HG03439 (cell line): ENCODE measurements around the gene ORAI3.
A peak's percentile ranks its signal among the peaks of the same experiment; 100 is the strongest.

Experiments used
- ATAC-seq: cut with Tn5 transposase; IDR thresholded peaks from one replicate; pipeline ENCODE4 v1.9.1; 2021; ENCODE audit warnings: mild to moderate bottlenecking, moderate library complexity; ENCODE audit not compliant: unreplicated experiment

The ORAI3 gene

DNA sequence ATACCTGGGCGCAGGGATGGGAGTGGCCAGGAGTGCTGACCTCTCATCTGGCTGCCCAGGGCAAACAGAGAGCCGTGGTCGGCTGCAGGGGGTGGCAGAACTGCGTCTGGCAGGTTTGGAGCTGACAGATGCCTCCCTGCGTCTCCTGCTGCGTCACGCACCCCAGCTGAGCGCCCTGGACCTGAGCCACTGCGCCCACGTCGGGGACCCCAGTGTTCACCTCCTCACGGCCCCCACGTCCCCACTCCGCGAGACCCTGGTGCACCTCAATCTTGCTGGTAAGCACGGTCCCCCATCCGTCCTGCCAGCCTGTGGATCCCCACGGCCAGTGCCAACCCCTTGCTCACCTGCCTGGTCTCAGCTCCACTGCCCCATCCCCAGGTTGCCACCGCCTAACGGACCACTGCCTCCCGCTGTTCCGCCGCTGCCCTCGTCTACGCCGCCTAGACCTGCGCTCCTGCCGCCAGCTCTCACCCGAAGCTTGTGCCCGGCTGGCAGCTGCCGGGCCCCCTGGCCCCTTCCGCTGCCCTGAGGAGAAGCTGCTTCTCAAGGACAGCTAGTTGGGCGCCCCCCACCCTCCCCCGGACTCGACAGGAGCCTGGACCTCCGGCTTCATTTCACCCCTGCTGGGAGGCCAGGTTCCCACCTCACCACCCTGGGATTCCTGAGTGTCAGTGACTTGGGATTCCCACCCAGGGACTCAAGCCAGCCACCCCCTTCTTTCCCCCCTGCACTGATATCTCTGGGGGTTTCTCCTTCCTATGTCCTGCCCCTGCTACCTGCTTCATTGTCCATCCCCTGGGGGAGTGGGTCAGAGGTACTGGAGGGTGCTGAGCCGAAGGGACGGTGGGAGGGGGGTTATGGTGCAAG is 2.0 kb upstream of the ORAI3 start:
- no peak for ATAC-seq

DNA sequence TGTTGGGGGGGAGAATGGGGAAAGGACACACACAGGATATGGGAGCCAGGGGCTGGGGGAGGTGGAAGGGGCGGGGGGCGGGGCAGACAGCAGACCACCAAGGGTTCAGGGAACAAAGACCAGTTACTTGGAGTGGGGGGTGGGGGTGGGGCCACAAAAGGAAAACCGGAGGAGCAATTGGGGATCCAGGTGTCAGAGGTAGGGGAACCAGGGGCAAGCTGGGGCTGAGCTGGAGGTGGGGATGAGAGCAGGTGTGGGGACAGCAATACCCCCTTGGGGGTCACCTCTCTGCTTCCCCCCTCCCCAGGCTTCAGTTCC is 1.4 kb upstream of the ORAI3 start:
- ATAC-seq = no peak

DNA sequence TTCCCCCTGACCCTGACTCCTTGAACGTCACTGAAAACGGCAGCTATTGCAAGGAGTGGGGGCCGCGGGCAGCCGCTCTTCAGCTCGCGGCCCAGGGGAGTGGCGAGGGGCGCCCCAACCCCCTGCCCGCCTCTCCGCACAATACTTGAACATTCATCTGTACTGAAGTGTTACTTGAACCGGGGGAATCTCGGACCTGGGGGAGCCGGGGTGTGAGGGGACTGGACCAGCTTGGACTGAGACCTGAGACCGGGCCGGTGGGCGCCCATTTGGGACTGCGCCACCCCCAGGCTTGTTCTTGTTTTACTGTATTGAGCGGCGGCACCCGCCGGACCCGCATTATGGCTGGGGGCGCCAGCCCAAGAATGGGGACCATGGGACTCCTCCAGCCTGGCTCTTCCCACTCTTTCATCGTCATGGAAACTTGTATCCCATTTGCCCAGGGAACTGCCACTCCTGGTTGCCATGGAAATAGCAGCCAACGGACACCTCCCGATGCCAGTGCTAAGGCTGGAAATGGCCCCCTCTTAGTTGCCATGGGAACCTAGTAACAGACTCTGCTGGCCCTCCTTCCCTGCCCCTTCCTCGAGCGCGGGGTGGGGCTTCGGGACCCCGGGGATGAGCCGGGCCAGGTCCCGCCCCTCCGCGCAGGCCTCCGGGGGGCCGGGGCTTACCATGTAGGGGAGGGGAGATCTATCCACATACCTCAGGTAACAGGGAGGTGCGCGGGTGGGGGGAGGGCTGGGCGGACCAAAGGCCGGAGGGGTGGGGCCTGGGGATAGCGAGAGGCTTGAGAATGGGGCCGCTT is 805 bp upstream of the ORAI3 start:
- ATAC-seq = no peak

DNA sequence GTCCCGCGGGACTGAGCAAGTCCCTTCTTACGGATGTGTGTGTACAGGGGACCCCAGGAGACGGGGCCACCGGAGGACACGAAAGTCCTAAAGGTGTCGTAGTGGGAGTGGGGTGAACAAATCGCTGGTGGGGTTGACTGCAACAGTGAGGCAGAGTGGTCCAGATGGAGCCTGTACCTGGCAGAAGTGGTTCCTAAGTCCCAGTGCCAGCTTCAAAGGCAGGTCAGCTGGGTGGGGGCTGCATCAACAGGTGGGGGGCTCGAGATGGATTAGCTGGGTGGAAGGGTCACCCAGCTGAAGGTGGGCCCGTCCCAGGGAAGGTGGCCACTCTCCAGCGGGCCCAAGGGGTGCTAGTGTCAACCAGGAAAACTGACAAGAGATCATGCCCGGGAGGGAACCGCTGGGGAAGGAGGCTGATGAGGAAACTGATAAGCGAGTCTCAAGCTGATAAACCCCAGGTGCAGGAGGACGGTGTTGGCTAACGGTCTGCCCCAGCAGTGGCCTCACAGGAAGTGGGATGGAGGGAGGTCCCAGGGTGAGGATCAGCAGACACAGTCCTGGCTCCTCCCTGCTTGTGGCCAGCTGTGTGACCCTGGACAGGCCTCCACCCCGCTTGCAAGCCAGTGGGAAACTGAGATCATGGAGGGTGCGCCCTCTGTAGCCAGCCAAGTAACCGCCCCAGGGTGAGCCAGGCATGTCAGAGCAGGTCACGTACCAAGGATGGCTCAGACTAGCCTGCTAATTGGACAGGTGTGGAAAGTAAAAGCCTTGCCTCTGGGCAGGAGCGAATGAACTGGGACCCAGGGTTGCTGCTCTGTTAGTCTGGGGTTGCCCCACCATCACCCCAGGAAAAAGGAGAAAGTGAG is 1.0 kb downstream of the ORAI3 start:
- ATAC-seq = peak; percentile 44

DNA sequence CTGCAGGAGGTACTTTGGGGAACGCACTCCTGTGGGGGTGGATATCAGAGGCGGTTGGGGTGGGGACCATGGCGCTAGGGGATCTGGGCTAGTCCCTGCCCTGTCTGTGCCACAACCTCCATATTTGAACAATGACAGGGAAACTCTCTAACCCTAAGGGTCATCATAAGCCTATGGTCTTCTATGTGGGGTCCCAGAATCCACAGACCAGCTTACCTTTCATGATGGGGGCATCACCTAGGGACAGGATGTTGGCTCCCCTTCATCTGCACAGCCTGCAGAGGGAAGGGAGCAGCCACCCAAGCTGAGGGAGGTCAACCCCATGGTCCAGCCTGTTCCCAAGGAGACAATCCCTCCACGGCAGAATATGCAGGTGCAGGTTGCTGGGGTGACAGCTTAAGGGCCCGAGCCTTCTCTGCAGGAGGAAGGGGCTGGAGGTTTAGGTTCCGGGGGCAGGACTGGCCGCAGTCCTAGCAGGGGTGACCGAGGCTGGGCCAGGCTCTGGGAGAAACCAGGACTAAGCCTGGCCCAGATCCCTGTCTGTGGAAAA is 1.7 kb downstream of the ORAI3 start:
- no peak for ATAC-seq

DNA sequence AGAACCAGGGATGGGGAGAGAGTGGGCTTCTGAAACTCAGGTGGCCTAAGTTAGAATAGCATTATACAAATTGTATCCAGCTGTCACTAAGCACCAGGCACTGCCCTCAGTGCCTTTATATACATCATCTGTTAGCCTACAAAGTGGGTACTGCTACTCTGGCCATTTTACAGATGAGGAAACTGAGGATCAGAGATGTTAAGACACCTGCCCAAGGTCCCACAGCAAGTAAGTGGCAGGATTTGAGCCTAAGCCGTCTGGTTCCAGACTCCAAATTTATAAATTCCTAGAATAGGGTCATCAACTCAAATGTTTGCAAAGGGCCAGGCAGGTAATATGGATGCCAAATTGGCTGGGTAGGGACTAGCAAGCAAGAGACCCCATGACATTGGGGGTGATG is 2.3 kb downstream of the ORAI3 start:
- ATAC-seq = no peak

DNA sequence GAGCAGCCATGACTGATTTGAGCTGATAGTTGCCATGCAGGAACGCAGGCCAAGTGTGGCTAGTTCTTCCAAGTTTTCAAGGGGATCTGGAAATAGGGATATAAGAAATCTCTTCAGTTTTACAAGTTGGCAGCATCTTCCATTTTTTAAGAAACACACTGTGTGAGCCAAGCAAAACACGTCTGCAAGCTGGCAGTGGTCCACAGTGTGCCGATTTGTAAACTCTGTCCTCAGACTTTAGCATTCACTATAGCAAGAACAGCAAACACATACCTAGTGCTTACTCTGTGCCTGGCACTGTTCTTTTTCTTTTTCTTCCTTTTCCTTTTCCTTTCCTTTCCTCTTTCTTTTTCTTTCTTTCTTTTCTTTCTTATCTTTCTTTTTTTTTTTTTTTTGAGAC is 2.9 kb downstream of the ORAI3 start:
- no peak for ATAC-seq

DNA sequence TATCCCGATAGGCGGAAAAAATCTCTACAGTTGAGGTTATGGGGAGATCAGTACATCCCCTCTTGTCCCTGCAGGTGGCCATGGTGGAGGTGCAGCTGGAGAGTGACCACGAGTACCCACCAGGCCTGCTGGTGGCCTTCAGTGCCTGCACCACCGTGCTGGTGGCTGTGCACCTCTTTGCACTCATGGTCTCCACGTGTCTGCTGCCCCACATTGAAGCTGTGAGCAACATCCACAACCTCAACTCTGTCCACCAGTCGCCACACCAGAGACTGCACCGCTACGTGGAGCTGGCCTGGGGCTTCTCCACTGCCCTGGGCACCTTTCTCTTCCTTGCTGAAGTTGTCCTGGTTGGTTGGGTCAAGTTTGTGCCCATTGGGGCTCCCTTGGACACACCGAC is 4.2 kb downstream of the ORAI3 start:
- ATAC-seq = no peak

DNA sequence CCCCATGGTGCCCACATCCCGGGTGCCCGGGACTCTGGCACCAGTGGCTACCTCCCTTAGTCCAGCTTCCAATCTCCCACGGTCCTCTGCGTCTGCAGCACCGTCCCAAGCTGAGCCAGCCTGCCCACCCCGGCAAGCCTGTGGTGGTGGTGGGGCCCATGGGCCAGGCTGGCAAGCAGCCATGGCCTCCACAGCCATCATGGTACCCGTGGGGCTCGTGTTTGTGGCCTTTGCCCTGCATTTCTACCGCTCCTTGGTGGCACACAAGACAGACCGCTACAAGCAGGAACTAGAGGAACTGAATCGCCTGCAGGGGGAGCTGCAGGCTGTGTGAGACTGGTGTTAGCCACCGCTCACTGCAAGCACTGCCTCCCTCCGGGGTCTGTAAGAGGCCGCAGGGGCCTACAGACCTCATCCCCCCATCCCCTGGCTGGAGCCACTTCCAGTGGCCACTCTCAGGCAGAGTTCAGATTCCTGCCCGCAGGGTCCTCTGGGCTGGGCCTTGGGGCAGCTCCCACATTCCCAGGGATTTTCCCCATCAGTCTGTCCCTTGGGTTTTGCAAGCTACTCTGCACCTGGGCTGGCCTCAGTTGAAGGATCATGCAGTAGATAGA is 4.8 kb downstream of the ORAI3 start:
- no peak for ATAC-seq

DNA sequence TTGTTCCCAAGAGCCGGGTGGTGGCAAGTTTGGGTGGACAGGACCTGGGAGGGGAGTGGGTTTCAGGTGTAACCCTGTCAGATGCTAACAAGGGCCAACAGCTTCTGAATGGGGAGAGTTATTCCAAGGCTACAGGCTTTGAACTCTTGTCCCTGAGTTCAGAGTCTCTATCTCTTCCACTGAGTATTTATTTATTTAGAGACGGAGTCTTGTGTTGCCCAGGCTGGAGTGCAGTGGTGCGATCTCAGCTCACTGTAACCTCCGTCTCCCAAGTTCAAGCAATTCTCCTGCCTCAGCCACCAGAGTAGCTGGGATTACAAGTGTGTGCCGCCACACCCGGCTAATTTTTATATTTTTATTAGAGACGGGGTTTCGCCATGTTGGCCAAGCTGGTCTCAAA is 6.1 kb downstream of the ORAI3 start:
- no peak for ATAC-seq

DNA sequence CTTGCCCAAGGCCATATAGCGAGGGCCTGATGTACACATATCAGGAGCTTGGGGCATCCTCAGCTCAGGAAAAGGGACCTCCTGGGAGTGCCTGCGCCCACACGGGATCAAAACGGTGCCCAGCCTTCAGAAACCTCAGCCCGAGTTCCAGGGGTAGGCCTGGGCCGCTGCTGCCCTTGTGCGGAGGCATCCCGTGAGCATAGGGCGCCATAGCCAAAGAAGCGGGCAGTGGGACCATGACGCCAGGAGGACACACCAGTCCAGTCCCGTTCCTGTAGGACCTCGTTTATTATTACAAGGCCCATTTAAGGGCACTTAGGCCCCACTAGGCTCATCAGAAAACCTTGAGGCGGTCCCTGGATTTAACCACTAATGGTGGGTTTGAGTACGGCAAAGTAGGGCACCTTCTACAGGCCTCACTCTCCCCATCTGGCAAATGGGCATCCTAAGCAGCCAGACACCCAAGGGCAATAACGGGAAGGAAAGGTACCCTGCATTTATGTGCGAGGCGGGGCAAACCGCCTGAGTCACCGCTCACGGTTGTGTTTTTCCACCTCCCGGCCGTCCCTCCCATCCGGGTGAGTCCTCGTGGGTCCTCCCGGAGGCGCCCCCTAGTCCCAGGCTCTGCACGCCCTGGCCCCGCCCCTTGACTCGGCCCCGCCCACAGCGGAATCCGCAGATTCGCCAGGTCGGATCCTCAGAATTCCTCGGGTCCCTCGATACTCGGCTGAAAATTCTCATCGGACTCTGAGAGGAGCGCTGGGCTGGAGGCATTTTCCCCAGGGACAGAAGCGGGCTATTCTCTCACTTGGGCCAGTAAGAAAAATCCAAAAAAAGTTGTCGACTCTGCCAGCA is 8.0 kb downstream of the ORAI3 start:
- peak; percentile 50 for ATAC-seq

DNA sequence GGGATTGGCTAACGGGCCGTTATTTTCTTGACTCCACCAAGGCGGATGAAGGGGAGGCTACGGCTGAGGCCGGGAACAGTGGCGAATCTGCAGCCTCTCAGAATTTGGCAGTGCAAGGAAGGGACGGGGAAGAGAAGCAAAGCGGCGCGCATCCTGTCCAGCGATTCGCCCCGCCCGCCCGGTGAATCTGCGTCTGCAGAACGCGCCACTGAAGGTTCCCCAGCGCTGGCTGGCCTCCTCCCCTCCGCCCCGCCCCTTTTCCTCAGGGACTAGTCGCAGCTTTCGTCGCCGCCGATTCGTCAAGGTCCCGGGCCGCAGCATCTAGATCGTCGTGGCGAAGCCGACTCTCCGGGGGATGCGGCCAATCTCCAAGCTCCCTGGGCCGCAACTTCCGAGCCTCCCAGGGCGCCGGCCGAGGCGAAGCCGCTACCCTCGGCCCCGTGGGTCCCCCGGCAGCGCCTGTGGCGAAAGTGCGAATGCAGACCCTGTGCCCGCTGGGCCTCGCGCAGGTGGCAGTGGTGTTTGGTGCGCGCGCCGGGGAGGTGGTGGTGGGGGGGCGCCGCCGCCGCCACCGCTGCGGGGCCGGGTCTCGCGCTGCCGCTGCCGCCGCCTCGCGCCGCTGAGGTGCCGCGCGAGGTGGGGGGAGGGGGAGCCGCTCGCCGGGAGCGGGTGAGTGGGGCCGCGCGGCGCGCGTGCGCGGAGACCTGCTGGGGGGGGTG is 8.7 kb downstream of the ORAI3 start, which contains the start of gene SETD1A:
SETD1A (plus strand) TSS at position 299 of the 719 bp plus-strand sequence. CDS start 978 bp downstream, outside the sequence.
- peak; percentile 73 for ATAC-seq

DNA sequence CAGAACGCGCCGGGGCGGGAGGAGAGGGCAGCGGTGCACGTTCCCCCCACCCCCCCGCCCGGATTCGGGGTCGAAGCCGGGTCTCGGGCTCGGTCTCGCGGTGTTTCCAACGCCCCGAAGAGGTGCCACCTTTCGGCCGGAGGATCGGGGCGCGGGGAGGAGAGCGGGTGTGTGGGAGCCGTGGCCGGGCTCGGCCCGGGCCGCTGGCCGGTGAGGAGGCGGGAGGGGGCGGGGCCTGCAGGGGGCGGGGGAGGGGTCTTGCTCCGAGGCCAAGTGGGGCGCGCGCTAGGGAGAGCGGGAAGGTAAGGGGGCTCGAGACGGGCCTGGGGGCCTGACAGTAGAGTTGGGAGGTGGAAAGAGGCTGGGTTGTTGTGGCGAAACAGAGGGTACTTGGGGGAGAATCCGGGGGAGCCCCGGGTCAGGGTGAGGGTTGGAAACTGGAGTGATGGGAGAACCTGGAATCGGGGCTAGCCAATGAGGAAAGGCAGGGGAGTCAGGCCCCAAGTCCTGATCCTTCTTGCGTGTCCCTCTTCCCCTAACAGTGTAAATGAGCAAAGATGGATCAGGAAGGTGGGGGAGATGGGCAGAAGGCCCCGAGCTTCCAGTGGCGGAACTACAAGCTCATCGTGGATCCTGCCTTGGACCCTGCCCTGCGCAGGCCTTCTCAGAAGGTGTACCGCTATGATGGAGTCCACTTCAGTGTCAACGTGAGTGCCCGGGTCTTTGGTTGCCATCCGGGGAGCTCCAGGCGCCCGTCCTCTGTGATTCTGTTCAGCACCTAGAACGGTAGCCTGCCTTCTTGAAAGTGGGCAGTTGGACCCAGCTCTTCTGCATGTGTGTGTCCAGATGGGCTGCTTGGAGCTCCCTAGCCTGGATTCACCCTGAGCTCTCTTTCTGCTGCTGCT is 9.6 kb downstream of the ORAI3 start:
- peak; percentile 23 for ATAC-seq

DNA sequence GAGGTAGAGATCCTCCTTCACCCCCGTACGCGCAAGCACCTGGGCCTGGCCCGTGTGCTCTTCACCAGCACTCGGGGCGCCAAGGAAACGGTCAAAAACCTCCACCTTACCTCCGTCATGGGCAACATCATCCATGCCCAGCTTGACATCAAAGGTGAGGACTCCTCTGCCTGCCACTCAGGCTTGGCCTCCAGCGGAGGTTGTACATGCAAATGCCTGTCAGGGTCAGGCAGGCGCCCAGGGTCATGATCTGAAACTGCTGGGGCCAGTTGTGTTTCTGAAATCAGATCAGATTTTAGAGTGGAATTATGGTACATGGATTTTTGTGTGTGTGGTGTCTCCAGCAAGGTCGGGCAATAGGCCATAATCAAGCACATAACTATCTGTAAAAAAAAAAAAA is 12.5 kb downstream of the ORAI3 start:
- ATAC-seq = no peak

DNA sequence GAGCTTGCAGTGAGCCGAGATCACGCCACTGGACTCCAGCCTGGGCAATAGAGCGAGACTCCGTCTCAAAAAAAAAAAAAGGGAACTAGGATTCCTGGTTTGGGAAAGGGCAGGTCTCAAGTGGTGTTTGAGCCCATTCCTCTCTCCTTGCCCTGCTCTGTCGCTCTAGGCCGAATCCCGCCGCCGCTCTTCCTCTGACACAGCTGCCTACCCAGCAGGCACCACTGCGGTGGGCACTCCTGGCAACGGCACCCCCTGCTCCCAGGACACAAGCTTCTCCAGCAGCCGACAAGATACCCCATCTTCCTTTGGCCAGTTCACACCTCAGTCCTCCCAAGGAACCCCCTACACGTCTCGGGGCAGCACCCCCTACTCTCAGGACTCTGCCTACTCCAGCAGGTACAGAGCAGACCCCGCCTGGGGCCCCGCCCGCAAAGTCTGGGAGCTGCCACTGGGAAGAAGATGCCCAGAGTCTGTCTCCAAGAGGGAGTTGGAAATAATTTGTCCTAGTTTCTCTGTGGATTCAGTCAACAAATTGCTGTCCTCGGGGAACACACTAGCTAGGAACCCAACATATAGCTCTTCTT is 15.2 kb downstream of the ORAI3 start:
- no peak for ATAC-seq

DNA sequence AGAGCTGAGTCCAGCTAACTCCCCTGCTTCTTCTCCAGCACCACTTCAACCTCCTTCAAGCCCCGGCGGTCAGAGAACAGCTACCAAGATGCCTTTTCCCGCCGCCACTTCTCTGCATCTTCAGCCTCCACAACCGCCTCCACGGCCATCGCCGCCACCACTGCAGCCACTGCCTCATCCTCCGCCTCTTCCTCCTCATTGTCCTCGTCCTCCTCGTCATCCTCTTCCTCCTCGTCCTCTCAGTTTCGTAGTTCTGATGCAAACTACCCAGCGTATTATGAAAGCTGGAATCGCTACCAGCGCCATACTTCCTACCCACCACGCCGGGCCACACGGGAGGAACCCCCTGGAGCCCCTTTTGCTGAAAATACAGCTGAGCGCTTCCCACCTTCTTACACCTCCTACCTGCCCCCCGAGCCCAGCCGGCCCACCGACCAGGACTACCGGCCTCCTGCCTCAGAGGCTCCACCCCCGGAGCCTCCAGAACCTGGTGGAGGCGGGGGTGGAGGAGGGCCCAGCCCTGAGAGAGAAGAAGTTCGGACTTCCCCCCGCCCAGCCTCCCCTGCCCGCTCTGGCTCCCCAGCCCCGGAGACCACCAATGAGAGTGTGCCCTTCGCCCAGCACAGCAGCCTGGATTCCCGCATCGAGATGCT is 15.8 kb downstream of the ORAI3 start:
- ATAC-seq = no peak

DNA sequence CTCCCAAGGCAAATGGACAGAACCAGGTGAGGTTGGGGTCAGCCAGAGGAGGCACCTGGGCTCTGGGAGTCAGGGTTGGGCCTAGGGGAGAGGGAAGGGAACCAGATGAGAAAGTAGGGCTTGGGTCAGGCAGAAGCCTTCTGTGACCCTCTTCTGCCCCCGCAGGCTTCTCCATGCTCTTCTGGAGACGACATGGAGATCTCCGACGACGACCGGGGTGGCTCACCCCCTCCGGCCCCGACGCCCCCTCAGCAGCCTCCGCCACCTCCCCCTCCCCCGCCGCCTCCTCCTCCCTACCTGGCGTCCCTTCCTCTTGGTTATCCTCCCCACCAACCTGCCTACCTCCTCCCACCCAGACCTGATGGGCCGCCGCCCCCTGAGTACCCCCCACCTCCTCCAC is 16.6 kb downstream of the ORAI3 start:
- no peak for ATAC-seq
